Neuronal stem cell (in vitro differentiated cells): ENCODE results near the gene GKN1.

Experiments used
- DNase-seq: peaks from one replicate; pipeline ENCODE4 v3.0.0-alpha.2; 2013; ENCODE audit warnings: low spot score
- H2AFZ ChIP-seq: one replicate; pipeline ENCODE4 v1.6.1; 2013; ENCODE audit warnings: mild to moderate bottlenecking, low read length, inconsistent platforms
- H2AK5ac ChIP-seq: 2 replicates; pipeline ENCODE4 v1.6.1; 2013; ENCODE audit warnings: low read depth, mild to moderate bottlenecking, inconsistent platforms, low read length, moderate library complexity, mixed read lengths
- H2BK120ac ChIP-seq: 2 replicates; pipeline ENCODE4 v1.6.1; 2013; ENCODE audit warnings: low read depth, mild to moderate bottlenecking, inconsistent platforms, low read length, moderate library complexity, mixed read lengths
- H2BK12ac ChIP-seq: one replicate; pipeline ENCODE4 v1.6.1; 2013; ENCODE audit warnings: low read length, inconsistent platforms
- H2BK15ac ChIP-seq: 2 replicates; pipeline ENCODE4 v1.6.1; 2013; ENCODE audit warnings: mild to moderate bottlenecking, low read length, inconsistent platforms, mixed read lengths
- H2BK5ac ChIP-seq: one replicate; pipeline ENCODE4 v1.6.1; 2013; ENCODE audit warnings: inconsistent platforms, mild to moderate bottlenecking, low read length, moderate library complexity
- H3K14ac ChIP-seq: one replicate; pipeline ENCODE4 v1.6.1; 2013; ENCODE audit warnings: low read length, inconsistent platforms
- H3K18ac ChIP-seq: 2 replicates; pipeline ENCODE4 v1.6.1; 2013; ENCODE audit warnings: low read length, inconsistent platforms
- H3K23ac ChIP-seq: 2 replicates; pipeline ENCODE4 v1.6.1; 2013; ENCODE audit warnings: low read depth, mild to moderate bottlenecking, mixed read lengths, low read length, inconsistent platforms; ENCODE audit not compliant: poor library complexity
- H3K27ac ChIP-seq: replicated peaks from 3 replicates; pipeline ENCODE4 v1.5.1; 2013; ENCODE audit warnings: low read length, inconsistent platforms
- H3K27me3 ChIP-seq, 3 experiments: 2 replicates each; pipeline ENCODE4 v1.6.1; 2013; ENCODE audit warnings: low read length in 3 of 3, mild to moderate bottlenecking in 2 of 3, inconsistent platforms in 1 of 3, low read depth in 1 of 3, mixed read lengths in 1 of 3, moderate library complexity in 1 of 3; ENCODE audit not compliant: control insufficient read depth in 3 of 3, insufficient read depth in 3 of 3
- H3K36me3 ChIP-seq, 2 donors: replicated peaks in 1 of 2; 2 replicates each; pipeline ENCODE4 v1.6.1; 2013; ENCODE audit warnings: low read length in 2 of 2; ENCODE audit not compliant: control insufficient read depth in 2 of 2, insufficient read depth in 2 of 2
- H3K4ac ChIP-seq: 2 replicates; pipeline ENCODE4 v1.6.1; 2013; ENCODE audit warnings: inconsistent platforms, mild to moderate bottlenecking, low read length, moderate library complexity
- H3K4me1 ChIP-seq, 2 donors: 1 replicate in 1 of 2; 2 replicates in 1 of 2; pipeline ENCODE4 v1.6.1; 2013; ENCODE audit warnings: low read length in 2 of 2, low read depth in 1 of 2; ENCODE audit not compliant: control insufficient read depth in 2 of 2, insufficient read depth in 1 of 2
- H3K4me2 ChIP-seq: one replicate; pipeline ENCODE4 v1.6.1; 2013; ENCODE audit warnings: mild to moderate bottlenecking, low read length, inconsistent platforms; ENCODE audit not compliant: insufficient read depth, poor library complexity, severe bottlenecking
- H3K4me3 ChIP-seq, 2 donors: 2 replicates each; pipeline ENCODE4 v1.5.1; 2013; ENCODE audit warnings: low read length in 2 of 2, mild to moderate bottlenecking in 2 of 2, inconsistent platforms in 1 of 2, moderate library complexity in 1 of 2
- H3K79me1 ChIP-seq: one replicate; pipeline ENCODE4 v1.6.1; 2013; ENCODE audit warnings: low read depth, mild to moderate bottlenecking, inconsistent platforms, low read length, moderate library complexity
- H3K9ac ChIP-seq: one replicate; pipeline ENCODE4 v1.6.1; 2013; ENCODE audit warnings: mild to moderate bottlenecking, low read depth, low read length, inconsistent platforms; ENCODE audit not compliant: poor library complexity
- H3K9me3 ChIP-seq, 2 donors: replicated peaks in 1 of 2; 2 replicates each; pipeline versions ENCODE3 to v1.6.1; 2013; ENCODE audit warnings: low read length in 2 of 2, mild to moderate bottlenecking in 2 of 2, inconsistent platforms in 1 of 2, low read depth in 1 of 2, mixed read lengths in 1 of 2, moderate library complexity in 1 of 2; ENCODE audit not compliant: control insufficient read depth in 2 of 2, insufficient read depth in 1 of 2
- H4K8ac ChIP-seq: one replicate; pipeline ENCODE4 v1.6.1; 2013; ENCODE audit warnings: low read depth, mild to moderate bottlenecking, inconsistent platforms, low read length, moderate library complexity
- H4K91ac ChIP-seq: one replicate; pipeline ENCODE4 v1.6.1; 2013; ENCODE audit warnings: low read length, low read depth, mild to moderate bottlenecking, inconsistent platforms; ENCODE audit not compliant: poor library complexity
- WGBS, 2 donors: extraction: QIAGEN DNeasy Blood & Tissue Kit; methylation state at CpG; one replicate each; pipeline ENCODE4 v1.1.7; 2013; ENCODE audit warnings: missing lambda C conversion rate in 2 of 2, mixed read lengths in 1 of 2; ENCODE audit not compliant: insufficient read length in 2 of 2, insufficient replicate concordance in 1 of 2; ENCODE audit errors: extremely low coverage in 2 of 2; 5-methylcytosine and 5-hydroxymethylcytosine counted together

Gene GKN1

DNA sequence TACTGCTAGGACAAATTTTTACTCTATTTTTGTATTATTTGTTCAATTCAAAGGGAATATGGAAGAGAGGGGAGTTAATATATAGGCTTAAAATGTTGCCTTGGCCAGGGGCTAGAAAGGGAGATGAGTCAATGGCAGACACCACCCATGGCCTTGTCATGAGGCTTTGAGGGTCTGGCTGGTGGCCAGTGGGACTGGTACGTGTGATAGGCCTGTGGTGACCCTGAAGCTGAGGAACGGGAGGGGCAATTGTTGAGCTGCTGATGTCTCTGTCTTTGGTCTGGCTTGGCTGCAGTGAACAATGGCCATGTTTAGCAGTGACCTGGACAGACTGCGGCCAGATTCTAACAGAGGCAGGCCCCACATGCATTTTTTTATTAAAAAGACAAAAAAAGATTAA, 18.5 kb downstream of the GKN1 start:
- Histone ChIP-seq H3K4me2 (no peak overlapping the region), H2AFZ (no peak overlapping the region), H3K27ac (no peak overlapping the region), H3K27me3 (peaks cover 0 to 5% (median 0%) of the 10 kb centered on the region in 3 experiments), H2BK5ac (no peak overlapping the region), H3K4ac (no peak overlapping the region), H3K18ac (no peak overlapping the region), H2AK5ac (no peak overlapping the region), H4K91ac (no peak overlapping the region), H4K8ac (no peak overlapping the region), H3K9me3 (no peaks in the 10 kb centered on the region), H2BK12ac (no peak overlapping the region), H3K9ac (no peak overlapping the region), H3K14ac (no peak overlapping the region), H2BK15ac (no peak overlapping the region), H3K4me3 (peak overlapping the region in 1 of 2 donors; percentile 33), H3K23ac (no peak overlapping the region), H2BK120ac (no peak overlapping the region), H3K79me1 (no peaks in the 10 kb centered on the region), H3K36me3 (no peaks in the 10 kb centered on the region), H3K4me1 (no peaks in the 10 kb centered on the region)
- no peak for DNase-seq
- no CpG with 5 or more reads among the region's 3 CpGs for WGBS, 2 donors

DNA sequence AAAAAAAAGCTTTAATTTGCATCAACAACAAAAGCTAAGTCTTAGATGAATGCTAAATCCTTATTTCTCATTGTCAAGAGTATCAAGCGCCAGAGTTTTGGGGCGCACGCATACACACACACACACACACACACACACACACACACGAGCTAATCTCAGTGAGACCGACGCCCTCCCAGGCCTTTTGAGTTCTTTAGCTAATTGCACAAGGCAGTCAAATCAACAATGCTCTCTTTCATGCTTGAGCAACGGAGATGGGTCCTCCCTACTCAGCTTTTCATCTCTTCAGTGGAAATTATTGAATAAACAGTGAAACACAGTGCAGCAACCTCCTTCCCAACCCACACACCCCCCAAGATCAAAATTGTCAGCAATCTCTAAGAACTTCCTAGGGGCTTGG, 19.2 kb downstream of the GKN1 start:
- Histone ChIP-seq H3K36me3 (no peaks in the 10 kb centered on the region), H3K23ac (no peak overlapping the region), H2BK120ac (no peak overlapping the region), H2BK12ac (no peak overlapping the region), H3K9me3 (no peaks in the 10 kb centered on the region), H3K4me2 (no peak overlapping the region), H2AK5ac (no peak overlapping the region), H3K79me1 (no peaks in the 10 kb centered on the region), H4K91ac (no peak overlapping the region), H2BK15ac (no peak overlapping the region), H3K4me3 (no peak overlapping the region), H3K4ac (no peak overlapping the region), H3K27ac (no peak overlapping the region), H3K18ac (no peak overlapping the region), H2AFZ (no peak overlapping the region), H3K9ac (no peak overlapping the region), H3K27me3 (peaks cover 0 to 5% (median 0%) of the 10 kb centered on the region in 3 experiments), H3K4me1 (no peaks in the 10 kb centered on the region), H3K14ac (no peak overlapping the region), H2BK5ac (no peak overlapping the region), H4K8ac (no peak overlapping the region)
- no peak for DNase-seq
- no CpG with 5 or more reads among the region's 7 CpGs for WGBS, 2 donors

DNA sequence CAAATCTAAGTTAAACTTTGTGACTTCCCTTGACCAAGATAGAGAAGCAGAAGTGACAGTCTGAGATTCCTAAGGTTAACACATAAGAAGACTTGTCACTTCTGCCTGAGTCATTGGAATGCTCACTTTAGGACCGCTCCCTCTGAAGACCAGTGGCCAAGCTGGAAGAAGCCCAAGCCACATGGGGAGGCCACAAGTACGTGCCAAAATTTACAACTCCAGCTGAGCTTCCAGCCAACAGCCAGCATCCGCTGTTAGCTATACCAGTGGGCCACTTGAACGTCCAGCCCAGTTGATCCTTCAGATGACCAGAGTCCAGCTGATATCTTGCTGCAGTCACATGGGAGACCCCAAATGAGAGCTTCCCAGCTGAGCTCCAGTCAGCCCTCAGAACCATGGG, 20.4 kb downstream of the GKN1 start:
- DNase-seq = no peak
- Histone ChIP-seq H3K18ac (no peak overlapping the region), H3K23ac (no peak overlapping the region), H3K4ac (no peak overlapping the region), H3K9ac (no peak overlapping the region), H3K27me3 (peaks cover 0 to 5% (median 0%) of the 10 kb centered on the region in 3 experiments), H3K4me3 (no peak overlapping the region), H2AK5ac (no peak overlapping the region), H4K91ac (no peak overlapping the region), H3K4me2 (no peak overlapping the region), H3K36me3 (no peaks in the 10 kb centered on the region), H2AFZ (no peak overlapping the region), H3K79me1 (no peaks in the 10 kb centered on the region), H2BK15ac (no peak overlapping the region), H3K14ac (no peak overlapping the region), H4K8ac (no peak overlapping the region), H2BK5ac (no peak overlapping the region), H3K27ac (no peak overlapping the region), H3K4me1 (no peaks in the 10 kb centered on the region), H3K9me3 (no peaks in the 10 kb centered on the region), H2BK12ac (no peak overlapping the region), H2BK120ac (no peak overlapping the region)
- WGBS, 2 donors = no CpG with 5 or more reads among the region's 4 CpGs

DNA sequence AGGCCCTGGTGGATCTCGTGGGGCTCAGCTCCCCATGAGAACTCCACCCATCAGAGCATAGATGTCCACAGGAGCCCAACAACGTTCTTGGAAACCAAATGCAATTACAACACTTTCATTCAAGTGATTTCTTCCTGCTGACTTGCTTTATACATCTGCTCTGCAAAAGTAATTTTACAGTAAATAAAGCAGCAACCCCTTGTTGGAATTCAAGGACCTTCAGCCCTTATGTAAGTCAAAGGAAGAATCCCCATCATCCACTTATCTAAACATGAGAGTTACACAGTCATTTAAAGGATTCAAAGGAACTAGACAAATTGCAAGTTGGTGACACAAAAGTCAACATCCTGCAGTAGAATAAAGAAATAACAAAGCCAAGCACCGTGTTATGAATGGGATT, 21.5 kb downstream of the GKN1 start:
- Histone ChIP-seq H4K8ac (no peak overlapping the region), H2BK15ac (no peak overlapping the region), H3K9me3 (no peaks in the 10 kb centered on the region), H3K9ac (no peak overlapping the region), H3K4me1 (no peaks in the 10 kb centered on the region), H3K27me3 (peaks cover 0 to 5% (median 0%) of the 10 kb centered on the region in 3 experiments), H3K36me3 (no peaks in the 10 kb centered on the region), H3K18ac (no peak overlapping the region), H3K4me2 (no peak overlapping the region), H3K4ac (no peak overlapping the region), H2BK5ac (no peak overlapping the region), H3K23ac (no peak overlapping the region), H2AK5ac (no peak overlapping the region), H3K4me3 (no peak overlapping the region), H2BK120ac (no peak overlapping the region), H3K27ac (no peak overlapping the region), H4K91ac (no peak overlapping the region), H2BK12ac (no peak overlapping the region), H2AFZ (no peak overlapping the region), H3K14ac (no peak overlapping the region), H3K79me1 (no peaks in the 10 kb centered on the region)
- WGBS, 2 donors = no CpG with 5 or more reads among the region's 3 CpGs
- DNase-seq = no peak
